K562 (cell line): ENCODE results near the gene MCC. TPM values are rescaled to one million over a fixed set of nuclear protein-coding genes. Genes with fewer than 3 reads are reported as not detected.

Experiments used
- BRF1 ChIP-seq: IDR thresholded peaks from 3 replicates; pipeline ENCODE4 v1.6.1; 2011; ENCODE audit warnings: borderline replicate concordance, mild to moderate bottlenecking; ENCODE audit not compliant: insufficient read length; ENCODE audit errors: extremely low read depth
- ILF3 ChIP-seq: fragments of 450-650 bp; IDR thresholded peaks from 2 replicates; pipeline ENCODE4 v1.6.1; 2018; ENCODE audit warnings: antibody characterized with exemption, mild to moderate bottlenecking, moderate library complexity, borderline replicate concordance
- MEF2A ChIP-seq: IDR thresholded peaks from 2 replicates; pipeline ENCODE4 v1.6.1; 2011; ENCODE audit warnings: low read depth, mild to moderate bottlenecking, low read length, moderate library complexity; ENCODE audit not compliant: control insufficient read depth
- RUNX1 ChIP-seq: sonication (generic); IDR thresholded peaks from 2 replicates; pipeline ENCODE4 v1.6.1; 2016; ENCODE audit warnings: antibody characterized with exemption, low read depth
- ZNF644 ChIP-seq: fragments of 200-800 bp; sonication (Bioruptor generic); IDR thresholded peaks from 2 replicates; pipeline ENCODE4 v1.6.1; 2016; ENCODE audit warnings: low read depth, missing genetic modification characterization, missing compliant biosample characterization
- ZSCAN32 ChIP-seq: fragments of 450-650 bp; formaldehyde crosslinking; IDR thresholded peaks from 2 replicates; pipeline ENCODE4 v1.4.0; 2020; ENCODE audit warnings: mild to moderate bottlenecking, moderate library complexity
- polyA plus RNA-seq, 8 experiments: library from polyadenylated mRNA; depleted of rRNA in 4 of 8; stranded (reverse) in 5 of 8; unstranded in 3 of 8; fragments of >200 nt; fragmentation: Nextera tagmentation in 2 of 8; fragmentation: Illumina TruSeq in 1 of 8; extraction: Ambion mirVana in 2 of 8; extraction: Trizol in 1 of 8; gene quantifications; 2 replicates each; pipeline versions ENCODE4 v1.2.1 to v1.2.3, GENCODE V29; 2011 to 2014; ENCODE audit warnings: inconsistent platforms in 1 of 8, missing spikeins in 1 of 8
- total RNA-seq, 7 experiments: library from RNA; depleted of rRNA in 6 of 7; stranded (reverse); fragments of >200 nt in 6 of 7; fragmentation: Illumina TruSeq in 2 of 7; extraction: Trizol in 2 of 7; gene quantifications; 2 replicates each; pipeline versions ENCODE4 v1.2.1 to v1.2.3, GENCODE V29; 2011 to 2021; ENCODE audit warnings: low replicate concordance in 1 of 7
- TF ChIP-seq, protein P1 (sequence below): sonication (generic); formaldehyde crosslinking; IDR thresholded peaks from 2 replicates; pipeline ENCODE4 v1.8.0; 2022; ENCODE audit warnings: mild to moderate bottlenecking, missing genetic modification reagents, borderline replicate concordance
- TF ChIP-seq, protein P2 (sequence below), 2 experiments: fragments of 450-650 bp in 1 of 2; IDR thresholded peaks; 2 replicates each; pipeline ENCODE4 v1.6.1; 2011 to 2017; ENCODE audit warnings: low read depth in 2 of 2, antibody characterized with exemption in 1 of 2, borderline replicate concordance in 1 of 2, low read length in 1 of 2, mild to moderate bottlenecking in 1 of 2, mixed read lengths in 1 of 2; ENCODE audit not compliant: control insufficient read depth in 1 of 2
- TF ChIP-seq, protein P3 (sequence below): fragments of 250-450 bp; sonication (Bioruptor Pico); IDR thresholded peaks from 2 replicates; pipeline ENCODE4 v1.8.0; 2021; ENCODE audit warnings: moderate library complexity, mild to moderate bottlenecking, inconsistent platforms

Gene MCC
- total and polyA plus RNA-seq, 9 of the 15 experiments (the other 6 are each of a cell fraction or from before 2014, with no cell fraction given), result 0.04 to 0.24 (median 0.06) TPM; not detected in 1

DNA sequence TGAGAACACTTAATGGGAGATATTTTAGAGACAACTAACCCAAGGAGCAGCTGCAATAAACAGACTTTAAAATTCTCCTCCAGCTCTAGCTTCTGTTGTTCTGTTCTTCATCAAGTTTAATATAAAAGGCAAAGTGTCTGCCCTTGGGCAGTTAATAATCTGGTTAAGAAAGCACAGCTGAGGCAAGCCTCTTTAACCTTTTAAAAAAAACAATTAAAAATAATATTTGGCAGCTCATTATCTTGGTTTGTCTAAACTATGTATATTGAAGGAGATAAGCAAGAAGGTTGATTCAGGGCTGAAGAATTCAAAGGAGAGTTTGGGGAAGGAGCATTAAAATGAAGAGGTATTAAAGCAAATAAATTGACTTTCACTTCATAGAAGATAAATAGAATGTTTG is 128.8 kb downstream of the MCC start (continued):
- TF ChIP-seq, protein P1, sequence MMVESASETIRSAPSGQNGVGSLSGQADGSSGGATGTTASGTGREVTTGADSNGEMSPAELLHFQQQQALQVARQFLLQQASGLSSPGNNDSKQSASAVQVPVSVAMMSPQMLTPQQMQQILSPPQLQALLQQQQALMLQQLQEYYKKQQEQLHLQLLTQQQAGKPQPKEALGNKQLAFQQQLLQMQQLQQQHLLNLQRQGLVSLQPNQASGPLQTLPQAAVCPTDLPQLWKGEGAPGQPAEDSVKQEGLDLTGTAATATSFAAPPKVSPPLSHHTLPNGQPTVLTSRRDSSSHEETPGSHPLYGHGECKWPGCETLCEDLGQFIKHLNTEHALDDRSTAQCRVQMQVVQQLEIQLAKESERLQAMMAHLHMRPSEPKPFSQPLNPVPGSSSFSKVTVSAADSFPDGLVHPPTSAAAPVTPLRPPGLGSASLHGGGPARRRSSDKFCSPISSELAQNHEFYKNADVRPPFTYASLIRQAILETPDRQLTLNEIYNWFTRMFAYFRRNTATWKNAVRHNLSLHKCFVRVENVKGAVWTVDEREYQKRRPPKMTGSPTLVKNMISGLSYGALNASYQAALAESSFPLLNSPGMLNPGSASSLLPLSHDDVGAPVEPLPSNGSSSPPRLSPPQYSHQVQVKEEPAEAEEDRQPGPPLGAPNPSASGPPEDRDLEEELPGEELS (CRISPR knock-in tag), result no peak
- no peak for TF ChIP-seq ZNF644 (tag)
- TF ChIP-seq RUNX1, result no peak
- no peak for TF ChIP-seq BRF1
- TF ChIP-seq MEF2A, result no peak
- TF ChIP-seq ZSCAN32, result no peak
- TF ChIP-seq, protein P2, sequence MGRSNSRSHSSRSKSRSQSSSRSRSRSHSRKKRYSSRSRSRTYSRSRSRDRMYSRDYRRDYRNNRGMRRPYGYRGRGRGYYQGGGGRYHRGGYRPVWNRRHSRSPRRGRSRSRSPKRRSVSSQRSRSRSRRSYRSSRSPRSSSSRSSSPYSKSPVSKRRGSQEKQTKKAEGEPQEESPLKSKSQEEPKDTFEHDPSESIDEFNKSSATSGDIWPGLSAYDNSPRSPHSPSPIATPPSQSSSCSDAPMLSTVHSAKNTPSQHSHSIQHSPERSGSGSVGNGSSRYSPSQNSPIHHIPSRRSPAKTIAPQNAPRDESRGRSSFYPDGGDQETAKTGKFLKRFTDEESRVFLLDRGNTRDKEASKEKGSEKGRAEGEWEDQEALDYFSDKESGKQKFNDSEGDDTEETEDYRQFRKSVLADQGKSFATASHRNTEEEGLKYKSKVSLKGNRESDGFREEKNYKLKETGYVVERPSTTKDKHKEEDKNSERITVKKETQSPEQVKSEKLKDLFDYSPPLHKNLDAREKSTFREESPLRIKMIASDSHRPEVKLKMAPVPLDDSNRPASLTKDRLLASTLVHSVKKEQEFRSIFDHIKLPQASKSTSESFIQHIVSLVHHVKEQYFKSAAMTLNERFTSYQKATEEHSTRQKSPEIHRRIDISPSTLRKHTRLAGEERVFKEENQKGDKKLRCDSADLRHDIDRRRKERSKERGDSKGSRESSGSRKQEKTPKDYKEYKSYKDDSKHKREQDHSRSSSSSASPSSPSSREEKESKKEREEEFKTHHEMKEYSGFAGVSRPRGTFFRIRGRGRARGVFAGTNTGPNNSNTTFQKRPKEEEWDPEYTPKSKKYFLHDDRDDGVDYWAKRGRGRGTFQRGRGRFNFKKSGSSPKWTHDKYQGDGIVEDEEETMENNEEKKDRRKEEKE (IDR thresholded peaks at IDR 0.05; ENCODE audit: borderline replicate concordance in 1 of 2, control insufficient read depth in 1 of 2, low read depth in 2 of 2, low read length in 1 of 2), result no peak
- no peak for TF ChIP-seq ILF3
- TF ChIP-seq, protein P3, sequence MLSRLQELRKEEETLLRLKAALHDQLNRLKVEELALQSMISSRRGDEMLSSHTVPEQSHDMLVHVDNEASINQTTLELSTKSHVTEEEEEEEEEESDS, result no peak
